HG02885 (cell line): Measurements from ENCODE around the gene KLK6.

Source experiments
- ATAC-seq: cut with Tn5 transposase; IDR thresholded peaks from one replicate; pipeline ENCODE4 v1.9.1; 2021; ENCODE audit warnings: mild to moderate bottlenecking; ENCODE audit not compliant: unreplicated experiment, poor library complexity

Gene KLK6

GRCh38 chr19:50912727-50913716, 56.4 kb downstream of the KLK6 start:
- no peak for ATAC-seq

- no peak for ATAC-seq
These were observed 57.2 kb downstream of the KLK6 start for GRCh38 chr19:50912102-50912599.

GRCh38 chr19:50911206-50912101, 57.9 kb downstream of the KLK6 start, which contains the start of gene KLK4:
Gene KLK4, minus strand, starts transcription at chr19:50911395. Its CDS starts 657 bp downstream, at chr19:50910738.
- no peak for ATAC-seq

GRCh38 chr19:50910722-50911121, 58.7 kb downstream of the KLK6 start:
- no peak for ATAC-seq

- peak; percentile 69 for ATAC-seq
These were observed 59.9 kb downstream of the KLK6 start for GRCh38 chr19:50909240-50910070.
